Measurements from ENCODE around the gene CHCHD6.
A peak's percentile ranks its signal among the peaks of the same experiment; 100 is the strongest.

Gene CHCHD6

DNA sequence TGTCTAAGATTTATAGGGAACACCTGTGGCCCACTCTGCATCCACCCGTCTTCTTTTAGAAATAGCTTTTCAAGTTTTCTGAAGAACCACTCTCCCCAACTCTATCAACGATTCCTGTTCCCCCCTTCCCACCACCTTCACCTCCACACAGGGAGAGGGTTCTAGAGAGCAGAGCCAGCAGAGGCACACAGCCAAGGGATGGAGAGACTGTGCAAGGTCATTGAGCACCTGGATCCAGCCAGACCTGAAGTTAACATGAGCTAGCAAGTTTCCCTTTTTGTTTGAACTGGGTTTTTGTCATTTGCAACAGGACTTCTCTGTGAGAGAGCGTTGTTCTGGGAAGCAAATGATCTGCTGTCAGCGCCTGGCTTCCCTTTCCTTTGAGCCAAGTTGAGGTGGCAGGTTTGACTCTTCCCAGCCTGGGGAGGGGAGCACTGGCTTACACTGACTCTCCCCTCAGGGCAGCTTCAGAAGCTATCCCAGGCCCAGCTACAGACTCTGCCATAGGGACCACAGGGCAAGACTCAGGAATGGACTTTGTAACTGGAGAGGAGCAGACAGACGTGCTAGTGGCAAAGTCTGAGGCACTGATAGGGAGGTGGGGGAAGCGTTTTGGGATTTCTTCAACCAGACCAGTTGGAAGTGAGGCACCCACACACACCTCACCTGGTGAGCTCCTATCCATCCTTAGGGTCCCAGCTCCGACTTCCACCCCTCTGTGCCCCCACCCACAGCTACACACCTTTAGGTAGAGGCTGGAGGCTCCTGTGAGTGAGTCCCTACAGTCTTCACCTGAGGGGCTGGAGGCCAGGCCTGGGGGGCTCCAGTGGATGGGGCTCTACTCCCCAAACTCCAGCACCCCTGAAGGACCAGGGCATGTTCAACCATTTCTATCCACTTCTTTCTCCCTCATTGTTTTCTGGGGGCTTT lies 259.5 kb downstream of the CHCHD6 start:
- no peak for DNase-seq

GRCh38 chr3:126964261-126964660 lies 260.2 kb downstream of the CHCHD6 start:
- no peak for DNase-seq

GRCh38 chr3:126964950-126965349 lies 260.9 kb downstream of the CHCHD6 start:
- no peak for DNase-seq

DNA sequence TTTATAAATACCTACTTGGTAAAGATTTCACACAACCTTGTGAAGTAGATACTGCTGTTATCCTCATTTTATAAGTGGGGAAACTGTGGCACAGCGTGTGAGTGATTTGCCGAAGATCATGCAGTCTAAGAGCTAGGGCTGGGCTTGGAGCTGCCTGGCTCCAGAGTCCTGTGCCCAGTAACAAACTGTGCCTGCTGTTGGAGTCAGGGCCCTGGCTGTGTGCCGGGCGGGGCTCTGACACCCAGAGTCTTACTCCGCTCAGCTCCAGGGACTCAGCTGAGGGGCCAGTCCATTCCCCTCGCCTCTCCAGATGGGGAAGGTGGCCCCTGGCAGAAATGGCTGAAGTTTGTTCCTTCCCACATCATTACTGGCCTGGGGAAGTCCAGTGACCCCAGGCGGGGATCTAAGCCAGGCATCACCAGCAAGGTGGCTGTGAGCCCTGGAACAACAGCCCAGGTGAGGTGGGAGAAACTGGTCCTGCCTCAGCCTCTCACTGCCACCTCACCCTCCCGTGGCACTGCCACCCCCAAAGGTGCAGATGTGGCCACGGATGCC lies 261.6 kb downstream of the CHCHD6 start:
- DNase-seq = no peak

DNA sequence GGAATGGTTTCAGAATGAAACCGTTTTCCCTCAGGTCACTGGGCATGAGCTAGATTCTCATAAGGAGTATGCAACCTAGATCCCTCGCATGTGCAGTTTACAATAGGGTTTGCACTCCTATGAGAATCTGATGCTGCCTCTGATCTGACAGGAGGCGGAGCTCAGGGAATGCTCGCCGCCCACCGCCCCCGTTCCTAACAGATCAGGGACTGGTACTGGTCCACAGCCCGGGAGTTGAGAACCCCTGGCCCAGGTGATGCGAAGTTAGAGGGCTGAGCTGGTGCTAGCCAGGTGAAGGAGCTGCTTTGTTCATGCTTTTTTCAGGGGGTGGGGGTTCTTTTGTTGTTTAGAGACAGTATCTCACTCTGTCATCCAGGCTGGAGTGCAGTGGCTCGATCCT lies 263.3 kb downstream of the CHCHD6 start:
- DNase-seq = no peak

DNA sequence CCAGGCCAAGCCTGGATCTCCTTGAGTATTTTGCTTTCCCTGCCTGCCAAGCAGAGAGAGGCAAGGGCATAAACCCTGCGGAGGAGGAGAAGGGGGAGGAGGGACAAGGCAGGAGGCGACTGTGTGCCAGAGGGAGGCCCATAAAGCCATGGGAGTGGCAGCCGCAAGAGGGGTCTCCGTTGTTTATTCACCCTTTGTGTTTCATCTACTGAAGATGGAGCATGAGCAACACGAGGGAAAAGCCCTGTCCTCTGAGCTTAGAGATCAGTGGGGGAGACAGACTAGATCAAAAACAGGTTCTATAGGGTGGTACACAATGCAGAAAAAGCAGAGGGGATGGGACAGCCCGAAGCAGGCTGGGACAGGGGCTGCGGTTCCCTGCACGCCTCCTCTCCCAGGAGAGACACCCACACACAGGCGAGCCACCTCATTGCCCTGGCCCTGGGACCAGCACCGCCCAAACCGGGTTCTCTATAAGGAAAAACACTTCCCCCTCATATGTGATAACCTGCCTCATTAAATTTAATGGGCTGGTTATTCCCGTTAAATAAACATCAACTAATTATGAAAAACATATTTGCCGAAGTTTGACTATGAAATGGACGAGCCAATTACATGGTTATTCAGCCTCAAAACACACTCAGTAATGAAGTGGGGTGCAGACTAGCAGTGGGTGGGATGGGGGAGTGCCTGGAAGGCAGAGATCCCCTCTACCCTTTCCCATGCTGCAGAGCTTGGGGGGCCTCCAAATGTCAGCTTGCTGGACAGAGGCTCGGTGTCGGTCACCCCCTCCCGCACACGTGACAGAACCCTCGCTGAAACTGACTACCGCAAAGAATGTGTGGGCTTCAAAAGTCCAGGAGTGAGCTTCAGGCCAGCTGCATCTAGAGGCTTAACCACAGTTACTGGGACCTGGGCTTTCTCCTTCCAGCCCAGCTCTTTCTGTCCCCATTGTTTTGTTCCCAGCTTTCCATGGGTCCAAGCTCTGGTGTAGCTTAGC lies 264.7 kb downstream of the CHCHD6 start:
- no peak for DNase-seq

GRCh38 chr3:126969586-126969985 lies 265.5 kb downstream of the CHCHD6 start:
- DNase-seq = no peak

DNA sequence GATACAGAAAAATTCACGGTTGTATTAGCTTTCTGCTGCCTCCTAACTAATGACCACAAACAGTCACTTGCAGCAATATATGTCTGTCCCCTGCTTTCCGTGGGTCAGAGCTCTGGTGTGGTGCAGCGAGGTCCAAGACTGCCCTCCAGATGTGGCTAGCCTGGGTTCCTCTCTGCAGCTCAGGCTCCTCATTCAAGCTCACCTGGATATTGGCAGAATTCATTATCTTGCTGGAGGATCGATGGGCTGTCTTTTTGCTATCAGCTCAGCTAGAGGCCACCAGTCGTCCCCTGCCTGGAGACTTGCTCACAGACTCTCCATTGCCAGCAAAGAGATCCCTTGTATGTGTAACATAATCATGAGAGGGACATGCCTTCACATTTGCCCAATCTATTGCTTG lies 266.1 kb downstream of the CHCHD6 start:
- no peak for DNase-seq

DNA sequence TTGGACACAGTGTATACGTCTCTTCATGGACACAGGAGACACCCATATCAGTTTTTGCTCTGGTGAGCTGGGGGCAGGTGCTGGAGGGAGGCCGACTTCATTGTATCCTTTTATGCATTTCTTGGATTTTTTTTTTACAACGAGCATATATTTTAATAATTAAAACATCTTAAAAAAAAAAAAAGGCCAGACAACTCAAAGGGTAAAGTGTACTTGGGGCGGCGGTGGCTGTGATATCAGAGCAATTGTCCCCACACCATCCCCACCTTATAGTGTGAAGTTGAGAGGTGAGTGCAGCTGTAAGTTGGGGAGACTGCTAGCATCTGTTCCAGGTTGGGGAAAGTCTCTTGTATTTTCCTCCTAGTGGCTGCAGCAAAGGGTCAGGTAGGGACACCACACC lies 266.9 kb downstream of the CHCHD6 start:
- DNase-seq = no peak

GRCh38 chr3:126971891-126972351 lies 267.9 kb downstream of the CHCHD6 start:
- DNase-seq = no peak

- no peak for DNase-seq
Measured at GRCh38 chr3:126972866-126973265, 268.8 kb downstream of the CHCHD6 start.

DNA sequence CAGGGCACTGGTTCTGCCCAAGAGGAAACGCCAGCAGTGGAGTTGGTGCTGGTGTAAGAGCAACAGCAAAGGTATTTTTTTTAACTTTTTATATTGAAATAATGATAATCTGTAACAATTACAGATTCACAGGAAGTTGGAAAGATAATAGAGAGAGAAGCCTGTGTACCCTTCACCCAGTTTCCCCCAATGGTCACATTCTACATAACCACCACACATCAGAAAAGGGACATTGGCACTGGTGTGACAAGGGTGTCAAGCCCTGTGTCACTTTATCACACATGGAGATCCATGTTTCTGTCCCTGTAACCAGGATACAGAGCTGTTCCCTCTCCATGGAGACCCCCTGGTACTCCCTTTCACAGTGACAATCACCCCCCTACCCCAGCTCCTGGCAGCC lies 269.8 kb downstream of the CHCHD6 start:
- DNase-seq = no peak

DNA sequence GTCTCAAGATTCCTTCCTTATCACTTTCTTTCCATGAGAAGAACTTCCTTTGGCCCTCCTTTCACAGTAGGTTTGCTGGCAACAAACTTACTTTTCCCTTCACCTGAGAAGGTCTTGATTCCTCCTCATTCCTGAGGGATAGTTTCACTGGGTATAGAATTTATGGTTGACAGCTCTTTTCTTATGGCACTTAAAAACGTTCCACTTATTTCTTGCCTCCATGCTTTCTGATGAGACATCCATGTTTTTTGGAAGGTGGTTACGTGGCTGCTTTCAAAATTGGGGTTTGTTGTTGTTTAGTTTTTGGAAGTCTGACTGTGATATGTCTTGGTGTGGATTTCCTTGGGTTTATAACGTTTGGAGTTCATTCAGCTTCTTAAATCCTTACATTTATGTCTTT lies 270.7 kb downstream of the CHCHD6 start:
- no peak for DNase-seq

- no peak for DNase-seq
Measured at GRCh38 chr3:126976906-126977305, 272.9 kb downstream of the CHCHD6 start.

- DNase-seq = no peak
Measured at GRCh38 chr3:126977821-126978220, 273.8 kb downstream of the CHCHD6 start.

DNA sequence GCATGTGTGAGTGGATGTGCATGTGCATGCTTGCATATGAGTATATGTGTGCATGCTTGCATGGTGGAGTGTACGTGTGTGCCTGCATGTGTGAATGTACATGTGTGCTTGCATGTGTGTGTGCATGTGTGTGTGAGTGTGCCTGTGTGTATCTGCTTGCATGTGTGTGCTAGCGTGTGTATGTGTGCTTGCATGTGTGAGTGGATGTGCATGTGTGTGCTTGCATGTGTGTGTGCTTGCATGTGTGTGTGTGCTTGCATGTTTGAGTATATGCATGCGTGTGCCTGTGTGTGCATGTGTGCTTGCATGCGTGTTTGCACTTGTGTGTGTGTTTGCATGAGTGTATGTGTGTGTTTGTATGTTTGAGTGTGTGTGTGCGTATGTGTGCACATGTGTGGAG lies 274.3 kb downstream of the CHCHD6 start:
- DNase-seq = no peak

DNA sequence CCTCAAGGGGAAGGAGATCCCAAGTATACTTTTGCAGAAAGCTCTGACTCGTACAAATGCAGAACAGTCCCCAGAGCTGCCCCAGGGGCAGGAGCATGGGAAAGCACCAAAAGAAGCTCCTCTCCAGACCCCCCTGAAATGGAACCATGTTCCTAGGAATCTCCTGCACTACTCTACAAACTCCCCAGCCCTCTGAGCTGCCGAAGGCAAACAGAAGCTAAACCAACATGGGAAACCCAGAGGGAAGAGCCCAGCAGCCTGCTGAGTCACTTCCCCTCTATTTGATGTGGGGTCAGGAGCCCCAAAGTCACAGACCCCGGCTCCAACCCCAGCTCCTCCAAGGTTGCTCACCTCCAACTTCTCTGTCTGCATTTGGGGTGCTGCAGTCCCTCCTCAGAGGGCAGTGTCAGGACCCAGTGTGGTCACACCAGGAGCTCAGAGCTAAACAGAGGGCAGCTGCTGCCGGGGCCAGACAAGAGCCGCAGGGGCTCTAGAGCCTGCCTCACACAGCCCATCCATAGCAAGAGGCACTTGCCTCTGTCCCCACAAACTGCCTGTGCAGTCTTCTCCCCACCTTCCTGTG lies 275.1 kb downstream of the CHCHD6 start:
- no peak for DNase-seq

DNA sequence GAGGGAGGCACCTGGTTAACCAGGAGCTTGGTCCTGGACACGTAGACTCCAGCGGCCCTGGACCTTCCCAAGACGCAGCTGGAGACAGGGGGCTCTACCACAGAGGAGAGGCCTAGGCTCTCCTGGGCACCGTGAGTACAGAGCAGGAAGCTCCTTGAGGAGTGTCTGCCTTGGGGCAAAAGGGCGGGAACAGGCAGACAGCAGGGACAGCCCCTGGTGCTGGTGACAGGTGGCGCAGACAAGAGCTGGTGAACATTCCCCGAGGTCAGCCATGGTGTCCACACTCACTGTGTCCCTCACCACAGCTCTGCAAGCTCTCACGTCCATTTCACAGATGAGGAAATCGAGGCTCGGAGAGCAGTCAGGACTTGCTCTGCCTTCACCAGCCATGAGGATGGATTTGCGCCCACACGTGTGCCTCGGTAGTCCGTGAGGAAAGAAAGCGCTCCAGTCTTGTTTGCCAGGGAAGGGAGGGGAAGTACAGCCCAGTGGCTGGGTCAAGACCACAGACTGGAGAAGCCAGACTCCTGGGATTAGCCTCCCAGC lies 276.3 kb downstream of the CHCHD6 start:
- DNase-seq = no peak

DNA sequence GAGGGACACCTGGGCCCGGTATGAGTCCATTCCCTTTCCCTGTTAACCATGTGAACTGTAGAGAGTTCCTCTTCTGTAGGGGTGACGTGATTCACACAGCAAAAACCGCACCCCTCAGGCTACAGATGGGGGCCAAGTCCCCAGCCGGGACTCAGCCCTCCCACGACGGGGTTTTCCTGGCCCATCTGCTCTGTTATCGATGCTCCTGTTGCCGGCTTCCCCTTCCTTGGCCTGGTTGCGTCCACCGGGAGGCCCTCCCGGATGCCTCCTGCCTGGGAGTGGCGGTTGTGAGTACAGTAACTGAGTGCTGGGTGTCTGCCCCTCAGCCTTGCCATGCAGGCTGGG lies 278.1 kb downstream of the CHCHD6 start:
- peak; percentile 60 for DNase-seq

DNA sequence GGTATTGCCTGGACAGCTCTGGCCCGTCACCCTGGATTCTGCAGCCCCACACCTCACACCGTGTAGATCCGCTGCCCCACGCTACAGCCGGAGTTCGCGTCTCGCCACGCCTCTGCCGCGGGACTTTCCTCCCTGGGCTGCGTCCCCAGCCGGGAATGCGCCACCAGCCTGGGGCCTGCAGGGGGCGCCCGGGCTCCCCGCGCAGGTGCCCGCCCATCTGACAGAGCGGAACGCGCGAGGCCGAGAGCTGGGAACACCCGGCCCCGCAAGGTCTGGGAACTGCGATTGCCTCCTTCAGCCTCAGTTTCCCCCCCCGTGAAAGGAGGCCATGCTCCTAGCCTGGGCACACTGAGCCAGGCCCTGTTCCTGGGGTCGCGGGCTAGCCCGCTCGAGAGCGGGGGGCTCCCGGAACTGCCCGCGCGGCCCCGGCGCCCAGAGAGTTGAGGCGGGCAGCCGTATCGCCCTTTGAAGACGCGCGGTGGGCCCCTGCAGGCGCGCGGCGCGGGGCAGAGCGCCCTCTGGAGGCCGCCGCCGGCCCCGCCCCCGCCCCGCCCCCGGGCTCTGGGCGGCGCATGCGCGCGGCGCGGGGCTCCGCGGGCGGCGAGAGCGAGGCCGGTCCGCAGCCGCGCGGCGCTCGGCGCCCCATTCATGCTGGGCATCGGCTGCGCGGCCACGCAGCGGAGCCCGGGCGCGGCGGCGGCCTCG lies 278.6 kb downstream of the CHCHD6 start, which contains the start of gene PLXNA1:
Gene PLXNA1, plus strand, starts transcription at position 645 of the 705 bp plus-strand sequence. CDS start 5,479 bp downstream, outside the sequence.
- peak; percentile 85 for DNase-seq

DNA sequence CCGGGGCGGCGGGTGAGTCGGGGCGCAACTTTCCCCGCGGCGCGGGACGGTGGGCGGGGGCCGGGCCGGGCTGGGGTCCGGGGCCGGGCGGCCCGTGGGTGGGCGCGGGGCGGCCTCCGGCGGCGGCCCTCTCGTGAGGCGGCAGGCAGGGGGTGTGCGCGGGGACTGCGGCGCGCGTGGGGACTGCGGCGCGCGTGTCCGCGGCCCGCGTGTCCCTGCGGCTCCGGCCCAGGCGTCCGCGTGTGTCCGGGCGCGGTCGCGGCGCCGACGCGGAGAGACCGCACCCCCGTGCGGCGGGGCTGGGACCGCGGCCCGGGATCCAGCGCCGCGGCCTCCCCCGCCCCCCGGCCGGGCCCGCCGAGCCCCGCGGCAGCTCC lies 279.2 kb downstream of the CHCHD6 start:
- no peak for DNase-seq
